Left ventricle myocardium inferior (tissue), 1 donor: ENCODE results near the gene CCDC33. TPM values are rescaled to one million over a fixed set of nuclear protein-coding genes. Genes with fewer than 3 reads are reported as not detected.

Experiments used
- DNase-seq: peaks from one replicate; pipeline ENCODE4 v3.0.0-alpha.2; 2020
- H3K27ac ChIP-seq: fragments of 200-600 bp; replicated peaks from 2 replicates; pipeline ENCODE4 v1.8.0; 2021
- H3K27me3 ChIP-seq: fragments of 200-600 bp; 2 replicates; pipeline ENCODE4 v1.8.0; 2021; ENCODE audit warnings: low read depth
- H3K36me3 ChIP-seq: fragments of 200-600 bp; 2 replicates; pipeline ENCODE4 v1.8.0; 2021
- H3K4me1 ChIP-seq: fragments of 200-600 bp; 2 replicates; pipeline ENCODE4 v1.8.0; 2021
- H3K4me3 ChIP-seq: fragments of 200-600 bp; 2 replicates; pipeline ENCODE4 v1.8.0; 2021; ENCODE audit warnings: mild to moderate bottlenecking, moderate library complexity
- H3K9me3 ChIP-seq: fragments of 200-600 bp; replicated peaks from 2 replicates; pipeline ENCODE4 v1.8.0; 2021
- CTCF ChIP-seq: fragments of 200-600 bp; IDR thresholded peaks from 2 replicates; pipeline ENCODE4 v1.8.0; 2021; ENCODE audit warnings: antibody characterized with exemption, mild to moderate bottlenecking, borderline replicate concordance
- intact Hi-C: fragments of 100-400 bp; cut with micrococcal nuclease; formaldehyde crosslinking; loops from one replicate; pipeline ENCODE4 v1.11.0; 2022
- total RNA-seq: library from RNA; stranded (reverse); fragmentation: NEBNext Ultra II Directional; extraction: Animal tissue kit (Norgen Biotek cat#: 25700); gene quantifications from one replicate; pipeline ENCODE4 v1.2.1, GENCODE V29; 2021
- donor health status: DM: no; HTN: yes; CAD: no; lungs with severe emphysema.

The CCDC33 gene
- total RNA-seq, 1 donor from 2014 or later, result 0.11 TPM

GRCh38 chr15:74339371-74339770 lies 103.2 kb downstream of the CCDC33 start:
- H3K36me3 ChIP-seq, result no peaks in the 10 kb centered on the region
- no peaks in the 10 kb centered on the region for H3K9me3 ChIP-seq
- no peak overlapping the region for H3K27ac ChIP-seq

GRCh38 chr15:74340150-74340549 lies 104.0 kb downstream of the CCDC33 start:
- Histone ChIP-seq H3K36me3 (no peaks in the 10 kb centered on the region), H3K4me1 (no peaks in the 10 kb centered on the region), H3K27me3 (peaks cover 27% of the 10 kb centered on the region), H3K4me3 (no peak overlapping the region), H3K27ac (no peak overlapping the region), H3K9me3 (no peaks in the 10 kb centered on the region)
- no peak for DNase-seq
- intact Hi-C loops, result no loop called here
- TF ChIP-seq CTCF, result no peak

More at GRCh38 chr15:74339371-74339770, 103.2 kb downstream of the CCDC33 start:
- H3K4me3 ChIP-seq, result no peak overlapping the region
- H3K27me3 ChIP-seq, result peaks cover 25% of the 10 kb centered on the region
- TF ChIP-seq CTCF, result no peak
- DNase-seq, result no peak
- intact Hi-C loops, result no loop called here
- no peaks in the 10 kb centered on the region for H3K4me1 ChIP-seq

GRCh38 chr15:74343127-74343796 lies 107.1 kb downstream of the CCDC33 start:
- no peak for DNase-seq
- Histone ChIP-seq H3K36me3 (no peaks in the 10 kb centered on the region), H3K4me1 (no peaks in the 10 kb centered on the region), H3K9me3 (no peaks in the 10 kb centered on the region), H3K27me3 (peaks cover 36% of the 10 kb centered on the region), H3K4me3 (no peak overlapping the region), H3K27ac (no peak overlapping the region)
- TF ChIP-seq CTCF, result no peak
- intact Hi-C loops, result no loop called here

GRCh38 chr15:74343797-74344127 lies 107.6 kb downstream of the CCDC33 start:
- DNase-seq, result no peak
- no peak for TF ChIP-seq CTCF
- Histone ChIP-seq H3K4me1 (no peaks in the 10 kb centered on the region), H3K36me3 (no peaks in the 10 kb centered on the region), H3K27me3 (peaks cover 36% of the 10 kb centered on the region), H3K27ac (no peak overlapping the region), H3K9me3 (no peaks in the 10 kb centered on the region), H3K4me3 (no peak overlapping the region)
- intact Hi-C loops, result no loop called here

- intact Hi-C loops, result no loop called here
- no peak for TF ChIP-seq CTCF
- no peak for DNase-seq
- Histone ChIP-seq H3K4me1 (no peaks in the 10 kb centered on the region), H3K9me3 (no peaks in the 10 kb centered on the region), H3K27ac (no peak overlapping the region), H3K36me3 (no peaks in the 10 kb centered on the region), H3K4me3 (no peak overlapping the region), H3K27me3 (peaks cover 30% of the 10 kb centered on the region)
Observed at GRCh38 chr15:74345051-74345450, 108.9 kb downstream of the CCDC33 start.
